ENCODE measurements around the gene COPA. TPM values are rescaled to one million over a fixed set of nuclear protein-coding genes. Genes with fewer than 3 reads are reported as not detected.
"Not testable (repeated sequence)": the region's sequence is repeated elsewhere in the genome, so short reads cannot be mapped to it uniquely, and the experiment has no call there.

COPA gene
- total RNA-seq, 1 experiment from 2014 or later: 155 TPM

- TF ChIP-seq CTCF (IDR thresholded peaks at IDR 0.05; ENCODE audit: insufficient read depth in 1 of 2, low read depth in 1 of 2, low read length in 1 of 2, severe bottlenecking in 1 of 2, unreplicated experiment in 1 of 2): peak; percentile 66 to 77
- Histone ChIP-seq H3K27me3 (replicated peaks; ENCODE audit: control insufficient read depth, insufficient read depth, low read length) (no peaks in the 10 kb centered on the region), H3K36me3 (ENCODE audit: control insufficient read depth, insufficient read depth, low read length) (peaks cover 11% of the 10 kb centered on the region), H3K4me1 (no peaks in the 10 kb centered on the region), H3K4me3 (ENCODE audit: low read depth, low read length) (no peak overlapping the region), H3K9me3 (no peaks in the 10 kb centered on the region)
- Mint-ChIP-seq H3K4me3 (ENCODE audit: unreplicated experiment) (no peak overlapping the region), H3K27ac (ENCODE audit: unreplicated experiment) (no peak overlapping the region), H3K4me1 (ENCODE audit: low read depth, unreplicated experiment) (peaks cover 4% of the 10 kb centered on the region), H3K9me3 (ENCODE audit: unreplicated experiment) (no peaks in the 10 kb centered on the region), H3K27me3 (ENCODE audit: insufficient read depth, unreplicated experiment) (no peaks in the 10 kb centered on the region), H3K36me3 (ENCODE audit: insufficient read depth, unreplicated experiment) (peaks cover 82% of the 10 kb centered on the region)
- intact Hi-C loops (cut with micrococcal nuclease; ENCODE audit: unreplicated experiment): loop anchor here (1.0 to 10.0 kb wide), 3 partner anchors 83 to 190 kb away; no protein-coding TSS in a partner anchor
- POLR2A ChIA-PET: interaction anchor here (1.5 kb wide), 1 partner anchor 29 kb away, joined by 7 read pairs; the partner anchor contains the start of gene DCAF8
- no TSS peak for BruUV-seq (replicated peaks)
- CTCF ChIA-PET: interaction anchor here (0.6 to 2.8 kb wide), 20 partner anchors 11 to 206 kb away, joined by 3 to 41 read pairs (median 4); partner anchors contain the start of genes CASQ1, DCAF8, IGSF8 and NCSTN
- peak; percentile 71 to 72 for DNase-seq
These were observed 51.5 kb downstream of the COPA start for GRCh38 chr1:160291248-160292220.

GRCh38 chr1:160287769-160288168 is 55.3 kb downstream of the COPA start:
- H3K36me3 ChIP-seq (ENCODE audit: control insufficient read depth, insufficient read depth, low read length); H3K27me3 ChIP-seq (replicated peaks; ENCODE audit: control insufficient read depth, insufficient read depth, low read length); BruUV-seq (replicated peaks); POLR2A ChIA-PET; H3K4me1 ChIP-seq; H3K27me3 Mint-ChIP-seq (ENCODE audit: insufficient read depth, unreplicated experiment); H3K27ac Mint-ChIP-seq (ENCODE audit: unreplicated experiment); intact Hi-C loops (cut with micrococcal nuclease; ENCODE audit: unreplicated experiment); H3K9me3 Mint-ChIP-seq (ENCODE audit: unreplicated experiment); H3K4me3 ChIP-seq (ENCODE audit: low read depth, low read length); H3K4me3 Mint-ChIP-seq (ENCODE audit: unreplicated experiment); H3K9me3 ChIP-seq; DNase-seq: not testable (repeated sequence)
- Mint-ChIP-seq H3K4me1 (ENCODE audit: low read depth, unreplicated experiment) (peaks cover 24% of the 10 kb centered on the region), H3K36me3 (ENCODE audit: insufficient read depth, unreplicated experiment) (peaks cover 67% of the 10 kb centered on the region)
- CTCF ChIA-PET: interaction anchor here (1.0 kb wide), 2 partner anchors 94 to 186 kb away, joined by 5 to 6 read pairs; no protein-coding TSS in a partner anchor

- POLR2A ChIA-PET: interaction anchor here (0.5 to 2.1 kb wide), 3 partner anchors 10 to 25 kb away, joined by 3 to 21 read pairs (median 10); partner anchors contain the start of gene DCAF8
- TF ChIP-seq CTCF (IDR thresholded peaks at IDR 0.05; ENCODE audit: insufficient read depth in 1 of 2, low read depth in 1 of 2, low read length in 1 of 2, severe bottlenecking in 1 of 2, unreplicated experiment in 1 of 2): no peak
- CTCF ChIA-PET: interaction anchor here (0.7 to 1.6 kb wide), 4 partner anchors 34 to 556 kb away, joined by 3 to 6 read pairs (median 4); no protein-coding TSS in a partner anchor
- H3K36me3 Mint-ChIP-seq (ENCODE audit: insufficient read depth, unreplicated experiment): peaks cover 63% of the 10 kb centered on the region
- Histone ChIP-seq H3K4me3 (ENCODE audit: low read depth, low read length) (peak overlapping the region; percentile 70), H3K27me3 (replicated peaks; ENCODE audit: control insufficient read depth, insufficient read depth, low read length) (no peaks in the 10 kb centered on the region), H3K4me1 (0 out of 2 replicates have a peak, but pooled peaks cover 6% of the 10 kb centered on the region), H3K36me3 (ENCODE audit: control insufficient read depth, insufficient read depth, low read length) (peaks cover 3% of the 10 kb centered on the region), H3K9me3 (no peaks in the 10 kb centered on the region)
- H3K27me3 Mint-ChIP-seq (ENCODE audit: insufficient read depth, unreplicated experiment): no peaks in the 10 kb centered on the region
- intact Hi-C loops (cut with micrococcal nuclease; ENCODE audit: unreplicated experiment): loop anchor here (1.0 to 2.0 kb wide), 2 partner anchors 23 to 57 kb away; partner anchors contain the start of genes COPA, DCAF8 and NCSTN
- H3K4me3 Mint-ChIP-seq (ENCODE audit: unreplicated experiment): peak overlapping the region; percentile 99
- H3K9me3 Mint-ChIP-seq (ENCODE audit: unreplicated experiment): no peaks in the 10 kb centered on the region
- peaks cover 24% of the 10 kb centered on the region for H3K4me1 Mint-ChIP-seq (ENCODE audit: low read depth, unreplicated experiment)
- BruUV-seq (replicated peaks): no TSS peak
- DNase-seq: peak in 1 of 2 experiments; percentile 16
- H3K27ac Mint-ChIP-seq (ENCODE audit: unreplicated experiment): peak overlapping the region; percentile 99
These were observed 57.5 kb downstream of the COPA start for GRCh38 chr1:160285506-160285905.

All from Caco-2 (cell line).